Hepatic stellate cell (primary cell): ENCODE measurements around the gene ESR1.
"Not testable (repeated sequence)": the region's sequence is repeated elsewhere in the genome, so short reads cannot be mapped to it uniquely, and the experiment has no call there.

Experiments
- DNase-seq: peaks from one replicate; pipeline ENCODE4 v3.0.0; 2011; ENCODE audit warnings: low spot score

Gene ESR1

DNA sequence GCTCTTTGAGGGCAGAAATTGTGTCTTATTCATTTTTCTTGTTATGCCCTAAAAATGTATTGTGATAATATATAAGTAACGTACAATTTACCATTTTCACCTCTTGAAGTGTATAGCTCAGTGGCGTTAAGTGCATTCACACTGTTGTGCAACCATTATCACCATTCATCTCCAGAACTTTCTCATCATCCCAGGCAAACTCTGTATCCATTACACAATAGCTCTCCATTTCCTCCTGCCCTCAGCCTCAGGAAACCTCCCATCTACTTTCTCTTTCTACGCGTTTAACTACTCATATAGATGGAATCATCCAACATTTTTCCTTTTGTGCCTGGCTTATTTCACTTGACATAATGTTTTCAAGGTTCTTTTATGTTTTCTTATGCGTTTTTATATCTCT, 184.6 kb downstream of the ESR1 start:
- no peak for DNase-seq

DNA sequence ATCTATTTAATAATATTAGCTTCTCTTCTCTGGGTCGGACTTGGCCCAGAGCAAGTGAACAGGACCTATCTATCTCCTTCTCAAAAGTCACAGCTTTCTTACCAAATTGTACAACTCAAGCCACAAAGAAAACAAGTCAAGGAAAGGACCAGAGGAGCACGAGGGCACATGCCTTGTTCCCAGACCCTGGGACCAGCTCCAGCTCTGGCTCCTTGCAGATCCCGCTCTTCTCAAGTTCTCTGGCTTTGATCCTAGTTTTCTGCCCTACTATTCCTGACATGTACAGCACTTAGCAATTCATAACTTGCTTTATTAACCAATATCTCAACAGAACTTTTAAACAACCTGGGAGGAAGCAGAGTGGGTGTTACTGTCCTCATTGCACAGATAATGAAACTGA, 185.9 kb downstream of the ESR1 start:
- DNase-seq, result no peak

- no peak for DNase-seq
These were observed 191.3 kb downstream of the ESR1 start for GRCh38 chr6:151998784-151999183.

DNA sequence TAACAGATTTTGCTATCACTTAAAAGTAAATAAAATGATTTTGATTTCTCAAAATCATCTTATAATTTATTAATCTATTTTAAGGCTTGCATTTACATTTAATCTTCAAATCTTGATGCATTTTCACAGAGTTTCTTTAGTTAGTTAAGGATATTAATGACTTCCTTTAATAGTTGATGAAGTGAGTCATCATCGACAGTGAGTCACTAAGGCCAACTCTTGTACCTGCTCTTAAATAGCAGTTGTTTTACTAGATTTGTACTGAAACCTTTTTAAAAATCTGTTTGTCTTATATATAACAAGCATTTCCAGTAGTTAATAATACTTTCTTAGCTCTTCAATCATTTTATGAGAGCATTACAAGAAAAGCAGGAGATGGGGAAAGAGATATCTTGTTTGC, 191.7 kb downstream of the ESR1 start:
- no peak for DNase-seq

DNA sequence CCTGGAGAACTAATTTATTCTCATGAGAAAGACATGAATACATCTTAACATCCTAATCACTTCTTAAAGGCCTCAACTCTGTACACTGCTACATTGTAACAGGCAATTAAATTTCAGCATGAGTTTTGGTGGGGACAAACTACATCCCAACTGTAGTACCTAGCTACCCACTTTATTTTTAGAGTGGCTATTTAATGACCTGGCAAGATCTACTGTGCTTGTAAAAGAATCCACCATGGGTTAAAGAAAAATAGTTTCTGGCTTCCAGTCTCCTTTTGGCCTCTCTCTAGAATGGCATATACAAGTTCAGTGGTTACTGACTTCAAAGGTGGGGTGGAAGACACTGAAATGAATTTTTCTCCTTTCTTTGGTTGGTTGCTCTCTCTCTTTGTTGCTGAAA, 193.9 kb downstream of the ESR1 start:
- DNase-seq, result no peak

GRCh38 chr6:152002306-152002705, 194.8 kb downstream of the ESR1 start:
- no peak for DNase-seq

DNA sequence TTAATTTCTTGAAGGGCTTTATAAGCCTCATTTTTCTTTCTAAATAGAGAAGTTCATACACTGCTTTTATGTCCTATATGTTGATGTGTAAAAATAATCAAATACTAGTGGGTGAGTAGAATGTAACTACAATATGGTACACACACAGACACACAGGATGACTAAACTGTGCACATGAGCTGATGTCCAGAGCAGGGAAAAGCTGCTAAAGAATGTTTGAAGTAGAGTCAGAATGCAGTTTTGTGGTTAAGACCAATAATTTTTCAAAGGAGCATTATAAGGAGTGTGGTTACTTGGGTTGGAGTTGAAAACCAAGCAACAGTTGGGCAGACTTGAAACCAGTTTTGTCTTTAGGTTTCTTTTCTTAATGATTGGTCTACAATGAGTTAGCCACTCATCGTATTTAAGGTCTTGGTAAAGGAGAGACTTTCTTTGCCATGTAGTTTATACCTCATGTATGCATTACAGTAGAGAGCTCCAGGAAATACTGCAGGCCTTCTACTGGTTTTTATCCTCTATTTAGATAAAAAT, 196.6 kb downstream of the ESR1 start:
- DNase-seq, result no peak

GRCh38 chr6:152004896-152005295, 197.4 kb downstream of the ESR1 start:
- no peak for DNase-seq

DNA sequence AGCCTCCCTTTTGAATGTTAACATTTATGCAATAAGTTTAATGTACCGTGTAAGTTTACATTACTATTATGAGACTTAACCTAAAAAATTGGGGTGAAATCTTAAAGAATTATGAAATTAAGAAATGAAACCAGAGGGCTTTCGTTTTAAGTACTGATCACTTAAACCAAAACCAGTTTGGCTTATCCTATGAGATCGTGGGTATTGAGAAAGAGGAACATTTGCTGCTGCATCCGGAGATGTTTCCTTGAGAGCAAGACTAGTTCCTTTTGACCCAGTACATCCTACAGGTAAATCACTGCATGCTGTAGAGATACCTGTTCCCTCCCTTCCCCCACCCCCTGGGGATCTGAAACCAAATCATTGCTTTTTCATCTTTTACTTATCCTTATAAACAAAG, 201.3 kb downstream of the ESR1 start:
- no peak for DNase-seq

DNA sequence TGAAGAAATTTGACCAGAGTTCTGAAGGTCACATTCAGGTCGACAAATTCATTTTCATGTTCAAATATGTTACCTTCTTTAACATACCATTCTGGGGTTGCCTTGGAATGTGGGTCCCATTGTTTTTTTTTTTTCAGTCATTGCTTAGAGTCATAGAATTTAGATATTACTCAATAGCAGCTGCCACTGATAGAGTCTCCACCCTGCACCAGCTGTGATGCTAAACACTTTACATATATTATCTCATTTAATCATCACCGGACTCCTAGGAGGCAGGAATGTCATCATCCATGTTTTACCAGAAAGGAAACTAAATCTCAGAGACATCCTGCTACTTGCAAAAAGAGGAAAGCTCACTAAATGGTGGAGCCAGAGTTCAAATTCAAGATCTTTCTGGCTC, 204.7 kb downstream of the ESR1 start:
- DNase-seq, result no peak

GRCh38 chr6:152018876-152019275, 211.4 kb downstream of the ESR1 start:
- no peak for DNase-seq

- no peak for DNase-seq
These were observed 214.8 kb downstream of the ESR1 start for GRCh38 chr6:152022303-152022702.

DNA sequence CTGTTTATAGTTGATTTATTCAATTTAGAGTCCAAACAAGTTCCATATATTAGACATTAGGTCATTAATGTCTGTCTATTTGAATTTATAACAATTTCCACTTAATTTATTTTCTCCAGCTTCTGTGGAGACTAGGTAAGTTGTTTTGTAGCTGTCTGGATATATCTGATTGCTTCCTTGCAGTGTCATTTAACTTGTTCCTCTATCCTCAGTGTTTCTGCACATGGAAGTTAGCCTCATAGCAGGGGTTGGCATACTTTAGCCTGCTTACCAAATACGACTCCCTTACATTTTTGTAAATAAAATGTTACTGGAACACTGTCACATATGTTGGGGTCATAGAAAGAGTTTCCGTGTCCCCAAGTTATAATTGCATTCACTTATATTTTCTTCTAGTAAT, 216.1 kb downstream of the ESR1 start:
- no peak for DNase-seq

DNA sequence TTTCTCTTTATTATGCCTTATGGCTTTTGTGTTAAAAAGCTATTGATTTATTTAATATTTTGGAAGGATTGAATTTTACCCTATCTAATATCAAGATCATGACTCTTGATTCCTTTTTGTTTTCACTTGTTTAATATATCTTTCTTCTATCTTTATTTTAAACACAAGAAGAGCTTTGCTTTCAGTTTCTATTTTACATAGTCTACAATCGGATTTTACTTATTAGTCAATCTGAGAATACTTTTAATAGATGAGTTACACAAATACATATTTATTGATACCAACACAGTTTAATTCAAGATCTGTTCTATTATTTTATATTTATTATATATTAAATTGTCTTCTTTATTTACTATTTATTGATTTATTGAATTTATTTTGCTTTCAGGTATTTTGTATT, 218.8 kb downstream of the ESR1 start:
- DNase-seq, result no peak

GRCh38 chr6:152026744-152027143, 219.3 kb downstream of the ESR1 start:
- DNase-seq, result not testable (repeated sequence)

DNA sequence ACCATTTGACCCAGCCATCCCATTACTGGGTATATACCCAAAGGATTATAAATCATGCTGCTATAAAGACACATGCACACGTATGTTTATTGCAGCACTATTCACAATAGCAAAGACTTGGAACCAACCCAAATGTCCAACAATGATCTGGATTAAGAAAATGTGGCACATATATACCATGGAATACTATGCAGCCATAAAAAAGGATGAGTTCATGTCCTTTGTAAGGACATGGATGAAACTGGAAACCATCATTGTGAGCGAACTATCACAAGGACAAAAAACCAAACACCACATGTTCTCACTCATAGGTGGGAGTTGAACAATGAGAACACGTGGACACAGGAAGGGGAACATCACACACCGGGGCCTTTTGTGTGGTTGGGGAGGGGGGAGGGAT, 226.3 kb downstream of the ESR1 start:
- DNase-seq, result not testable (repeated sequence)

- no peak for DNase-seq
These were observed 227.1 kb downstream of the ESR1 start for GRCh38 chr6:152034631-152035030.

DNA sequence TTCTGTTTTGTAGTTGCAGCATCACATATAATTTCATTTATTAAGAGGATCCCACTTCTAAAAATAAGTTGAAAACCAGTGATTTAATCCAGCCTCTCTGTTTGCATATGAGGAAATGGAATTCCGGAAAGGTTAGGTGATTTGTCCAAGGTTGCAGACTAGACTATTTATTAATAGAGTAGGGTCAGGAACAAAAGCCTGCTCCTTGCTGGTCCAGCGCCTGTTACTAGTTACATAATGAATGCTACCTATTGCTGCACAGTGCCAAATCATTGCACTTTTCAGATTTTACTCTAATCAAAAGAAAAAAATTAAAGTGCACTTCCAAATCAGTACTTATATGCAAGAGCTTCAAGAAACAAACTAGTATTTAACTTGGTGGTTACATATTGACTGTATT, 238.6 kb downstream of the ESR1 start:
- no peak for DNase-seq

GRCh38 chr6:152048921-152049320, 241.4 kb downstream of the ESR1 start:
- no peak for DNase-seq

DNA sequence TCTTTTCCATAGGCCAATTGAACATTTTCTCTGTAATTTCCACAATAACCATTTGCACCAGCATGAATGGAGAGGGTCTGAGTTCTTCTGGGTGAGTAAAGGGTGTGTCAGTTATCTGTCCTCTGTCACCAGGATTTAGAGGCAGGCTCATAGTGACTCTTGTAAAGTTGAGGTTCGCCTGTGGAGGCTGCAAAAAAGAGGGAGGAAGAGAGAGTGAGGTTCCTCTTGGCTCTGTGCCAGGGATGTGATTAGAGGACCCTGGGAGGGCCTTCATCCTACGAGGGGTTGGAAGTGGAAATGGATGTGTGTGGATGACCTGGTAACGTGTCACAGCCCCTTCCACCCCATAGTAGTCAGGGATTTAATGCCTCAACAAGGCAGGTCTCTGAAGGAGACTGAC, 242.0 kb downstream of the ESR1 start:
- DNase-seq, result no peak

DNA sequence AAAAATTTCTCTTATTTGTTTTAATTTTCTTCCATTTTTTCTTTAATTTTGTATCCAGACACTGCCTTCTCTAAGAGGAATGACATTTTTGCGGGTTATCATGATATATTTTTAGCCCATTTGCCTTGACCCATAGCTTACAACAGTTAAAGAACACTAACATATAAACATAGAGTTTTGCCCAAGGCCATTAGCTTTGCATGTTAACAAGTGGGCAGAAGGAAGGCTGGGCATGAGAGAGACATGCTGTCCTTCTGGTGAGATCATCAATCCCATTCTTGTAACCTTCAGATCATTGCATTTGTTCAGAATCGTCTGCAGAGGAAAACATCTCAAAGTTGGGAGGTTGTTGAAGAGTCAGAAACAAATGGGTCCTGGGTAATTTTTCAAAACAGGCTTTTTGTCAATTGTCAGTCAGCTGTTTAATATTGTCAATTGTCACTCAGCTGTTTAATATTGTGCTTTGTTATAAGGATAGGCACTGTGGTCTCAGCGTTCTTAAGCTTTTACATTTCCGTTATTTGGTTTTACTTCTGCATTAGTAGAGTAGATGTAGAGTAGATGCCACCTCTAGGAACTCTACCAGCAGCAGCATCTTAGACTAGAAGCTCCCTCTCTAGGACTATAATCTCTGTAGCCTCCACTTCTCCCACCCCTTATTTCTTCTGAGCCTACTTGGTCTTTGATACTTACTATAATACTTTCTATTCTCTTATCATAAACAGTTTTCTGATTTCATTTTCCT, 243.1 kb downstream of the ESR1 start:
- DNase-seq, result no peak

DNA sequence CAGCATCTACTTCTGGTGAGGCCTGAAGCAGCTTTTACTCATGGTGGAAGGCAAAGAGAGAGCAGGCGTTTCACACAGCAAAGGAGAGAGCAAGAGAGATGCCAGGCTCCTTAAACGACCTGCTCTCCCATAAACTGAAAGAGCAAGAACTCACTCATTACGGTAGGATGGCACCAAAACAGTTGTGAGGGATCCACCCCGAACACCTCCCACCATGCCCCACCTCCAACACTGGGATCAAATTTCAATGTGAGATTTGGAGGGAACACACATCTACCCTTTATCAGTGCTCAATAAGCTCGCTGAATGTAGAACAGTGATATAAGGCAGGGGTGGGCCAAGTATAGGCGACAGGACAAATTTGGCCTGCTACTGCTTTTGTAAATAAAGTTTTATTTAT, 244.6 kb downstream of the ESR1 start:
- DNase-seq, result no peak

GRCh38 chr6:152053332-152053731, 245.8 kb downstream of the ESR1 start:
- no peak for DNase-seq

DNA sequence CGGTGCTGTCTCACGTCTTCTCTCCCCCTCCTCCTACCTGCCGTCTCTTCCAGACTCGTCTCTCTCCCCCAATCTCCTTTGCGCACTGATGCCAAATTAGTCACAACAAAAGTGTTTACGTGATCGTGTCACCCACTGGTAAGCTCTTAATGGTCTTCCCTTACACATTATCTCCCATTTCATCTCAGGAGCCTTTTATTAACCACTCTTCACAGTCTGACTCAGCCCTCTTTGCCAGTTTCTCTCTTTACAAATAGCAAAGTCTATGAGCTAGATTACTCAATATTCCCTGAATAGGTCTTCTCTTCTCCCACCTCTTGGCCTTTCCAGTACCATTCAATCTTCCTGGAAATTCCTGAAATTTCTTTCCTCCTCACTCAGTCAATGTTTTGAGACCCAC, 247.0 kb downstream of the ESR1 start:
- DNase-seq, result no peak
